SK-N-SH (cell line): ENCODE results near the gene PAPSS2. TPM values are rescaled to one million over a fixed set of nuclear protein-coding genes. Genes with fewer than 3 reads are reported as not detected.

Experiments
- CTCF ChIA-PET: fragments of 300-600, 350-600 bp; formaldehyde crosslinking; extraction: SDS; loops from one replicate; lab custom pipeline; 2021; lab: Yijun Ruan, JAX
- POLR2A ChIA-PET: fragments of 350-600 bp; sonication (Branson Sonifier 250); formaldehyde crosslinking; extraction: SDS; loops from one replicate; lab custom pipeline; 2020; ENCODE audit warnings: antibody characterized with exemption, inconsistent platforms; lab: Yijun Ruan, JAX
- DNase-seq: peaks from one replicate; pipeline ENCODE4 v3.0.0; 2012
- H2AFZ ChIP-seq: fragments of 200-600 bp; sonication (generic); 2 replicates; pipeline ENCODE4 v1.8.1; 2016; ENCODE audit warnings: antibody characterized with exemption, mild to moderate bottlenecking, low read depth
- H3F3A ChIP-seq: fragments of 200-600 bp; sonication (generic); replicated peaks from 2 replicates; pipeline ENCODE3; 2016; ENCODE audit warnings: antibody characterized with exemption, mild to moderate bottlenecking; ENCODE audit not compliant: insufficient read depth
- H3K27ac ChIP-seq, 2 experiments: fragments of 200-500 bp in 1 of 2; fragments of 200-600 bp in 1 of 2; sonication (Bioruptor generic) in 1 of 2; sonication (generic), shearing (Covaris generic) in 1 of 2; 2 replicates each; pipeline versions ENCODE4 v1.5.1 to v1.6.1; 2014 to 2016; ENCODE audit warnings: low read depth in 2 of 2, inconsistent platforms in 1 of 2, low read length in 1 of 2, mild to moderate bottlenecking in 1 of 2, mixed read lengths in 1 of 2
- H3K27me3 ChIP-seq: fragments of 200-600 bp; sonication (generic), shearing (Covaris generic); 2 replicates; pipeline ENCODE4 v1.6.1; 2016; ENCODE audit warnings: mixed run types; ENCODE audit not compliant: insufficient read depth
- H3K36me3 ChIP-seq, 2 experiments: fragments of 200-500 bp in 1 of 2; fragments of 200-600 bp in 1 of 2; sonication (Bioruptor generic) in 1 of 2; sonication (generic) in 1 of 2; replicated peaks in 1 of 2; 2 replicates each; pipeline versions ENCODE3 to v1.5.1; 2014 to 2016; ENCODE audit warnings: low read length in 1 of 2, mild to moderate bottlenecking in 1 of 2; ENCODE audit not compliant: insufficient read depth in 2 of 2, control insufficient read depth in 1 of 2
- H3K4me1 ChIP-seq, 2 experiments: fragments of 200-500 bp in 1 of 2; fragments of 200-600 bp in 1 of 2; sonication (Bioruptor generic) in 1 of 2; sonication (generic), shearing (Covaris generic) in 1 of 2; 2 replicates each; pipeline versions ENCODE4 v1.5.1 to v1.6.1; 2014 to 2016; ENCODE audit warnings: low read depth in 1 of 2, low read length in 1 of 2, mixed run types in 1 of 2; ENCODE audit not compliant: insufficient read depth in 2 of 2, control insufficient read depth in 1 of 2
- H3K4me2 ChIP-seq: fragments of 200-600 bp; sonication (generic), shearing (Covaris generic); 2 replicates; pipeline ENCODE4 v1.6.1; 2017; ENCODE audit warnings: mixed run types
- H3K4me3 ChIP-seq, 2 experiments: fragments of 200-500 bp in 1 of 2; fragments of 200-600 bp in 1 of 2; sonication (Bioruptor generic) in 1 of 2; sonication (generic), shearing (Covaris generic) in 1 of 2; 2 replicates each; pipeline versions ENCODE4 v1.5.1 to v1.8.1; 2014 to 2016; ENCODE audit warnings: low read depth in 2 of 2, inconsistent platforms in 1 of 2, low read length in 1 of 2, mild to moderate bottlenecking in 1 of 2, mixed read lengths in 1 of 2, moderate library complexity in 1 of 2
- H3K79me2 ChIP-seq: fragments of 200-600 bp; sonication (generic); 2 replicates; pipeline ENCODE4 v1.8.1; 2017; ENCODE audit warnings: mild to moderate bottlenecking; ENCODE audit not compliant: insufficient read depth
- H3K9ac ChIP-seq: fragments of 200-600 bp; sonication (generic); 2 replicates; pipeline ENCODE4 v1.6.1; 2017; ENCODE audit warnings: mixed run types
- H3K9me2 ChIP-seq: fragments of 200-600 bp; sonication (generic); 2 replicates; pipeline ENCODE4 v1.6.1; 2017; ENCODE audit warnings: mixed run types
- H3K9me3 ChIP-seq: fragments of 200-600 bp; sonication (generic); 2 replicates; pipeline ENCODE4 v1.6.1; 2017; ENCODE audit warnings: mixed run types, mild to moderate bottlenecking, moderate library complexity
- H4K20me1 ChIP-seq: fragments of 200-600 bp; sonication (generic); 2 replicates; pipeline ENCODE4 v1.6.1; 2017; ENCODE audit warnings: mild to moderate bottlenecking, mixed run types; ENCODE audit not compliant: insufficient read depth
- CHD2 ChIP-seq: fragments of 150-350 bp; IDR thresholded peaks from 2 replicates; pipeline ENCODE4 v1.6.1; 2018; ENCODE audit warnings: low read length; ENCODE audit not compliant: partially characterized antibody
- ELF1 ChIP-seq: IDR thresholded peaks from 2 replicates; pipeline ENCODE4 v1.4.0; 2012
- EP300 ChIP-seq, 2 experiments: IDR thresholded peaks; 2 replicates each; pipeline versions ENCODE4 v1.4.0 to v1.6.1; 2012; ENCODE audit warnings: borderline replicate concordance in 1 of 2, low read depth in 1 of 2, low read length in 1 of 2
- FOXJ3 ChIP-seq: sonication (generic); formaldehyde crosslinking; IDR thresholded peaks from 2 replicates; pipeline ENCODE4 v1.5.1; 2020; ENCODE audit warnings: mild to moderate bottlenecking, missing genetic modification reagents
- FOXM1 ChIP-seq: IDR thresholded peaks from 2 replicates; pipeline ENCODE4 v1.4.0; 2012; ENCODE audit warnings: low read depth, mild to moderate bottlenecking
- JUND ChIP-seq: IDR thresholded peaks from 2 replicates; pipeline ENCODE4 v1.4.0; 2012
- NRF1 ChIP-seq: IDR thresholded peaks from 2 replicates; pipeline ENCODE4 v1.6.1; 2012; ENCODE audit warnings: low read depth, mild to moderate bottlenecking, low read length
- RAD21 ChIP-seq: IDR thresholded peaks from 2 replicates; pipeline ENCODE4 v1.6.1; 2012; ENCODE audit warnings: mild to moderate bottlenecking, low read length
- RXRA ChIP-seq: IDR thresholded peaks from 2 replicates; pipeline ENCODE4 v1.4.0; 2012; ENCODE audit warnings: low read depth, mild to moderate bottlenecking, borderline replicate concordance
- SMC3 ChIP-seq: IDR thresholded peaks from 2 replicates; pipeline ENCODE4 v1.6.1; 2012; ENCODE audit warnings: low read depth, low read length, improper control_type of control experiment
- TAF1 ChIP-seq: IDR thresholded peaks from 2 replicates; pipeline ENCODE4 v1.6.1; 2012; ENCODE audit warnings: low read depth, mild to moderate bottlenecking, low read length, moderate library complexity, borderline replicate concordance
- TCF12 ChIP-seq: IDR thresholded peaks from 2 replicates; pipeline ENCODE4 v1.4.0; 2012
- YY1 ChIP-seq: IDR thresholded peaks from 2 replicates; pipeline ENCODE4 v1.4.0; 2012; ENCODE audit warnings: low read depth, mild to moderate bottlenecking
- WGBS: methylation state at CpG from one replicate; pipeline ENCODE4 v1.1.6; 2017; ENCODE audit warnings: low lambda C conversion rate; 5-methylcytosine and 5-hydroxymethylcytosine counted together
- polyA plus RNA-seq, 3 experiments: library from polyadenylated mRNA; depleted of rRNA; stranded (reverse); fragments of >200 nt; gene quantifications; 2 replicates each; pipeline ENCODE4 v1.2.3, GENCODE V29; 2012
- TF ChIP-seq, protein P1 (sequence below): IDR thresholded peaks from 2 replicates; pipeline ENCODE4 v1.4.0; 2012; ENCODE audit warnings: low read depth, borderline replicate concordance
- TF ChIP-seq, protein P2 (sequence below): IDR thresholded peaks from 2 replicates; pipeline ENCODE4 v1.6.1; 2012; ENCODE audit warnings: mild to moderate bottlenecking, low read depth, low read length, moderate library complexity
- TF ChIP-seq, protein P3 (sequence below): fragments of 150-350 bp; IDR thresholded peaks from 2 replicates; pipeline ENCODE4 v1.6.1; 2017; ENCODE audit warnings: antibody characterized with exemption, low read length, low read depth, borderline replicate concordance
- TF ChIP-seq, protein P4 (sequence below): IDR thresholded peaks from 2 replicates; pipeline ENCODE4; 2012
- TF ChIP-seq, protein P5 (sequence below): fragments of 200-600 bp; sonication (generic); IDR thresholded peaks from 2 replicates; pipeline ENCODE4 v1.6.1; 2017; ENCODE audit warnings: antibody characterized with exemption, mild to moderate bottlenecking, moderate library complexity

Gene PAPSS2
- polyA plus RNA-seq, 1 of the 3 experiments (the other 2 are of a cell fraction), result 50.0 TPM

DNA sequence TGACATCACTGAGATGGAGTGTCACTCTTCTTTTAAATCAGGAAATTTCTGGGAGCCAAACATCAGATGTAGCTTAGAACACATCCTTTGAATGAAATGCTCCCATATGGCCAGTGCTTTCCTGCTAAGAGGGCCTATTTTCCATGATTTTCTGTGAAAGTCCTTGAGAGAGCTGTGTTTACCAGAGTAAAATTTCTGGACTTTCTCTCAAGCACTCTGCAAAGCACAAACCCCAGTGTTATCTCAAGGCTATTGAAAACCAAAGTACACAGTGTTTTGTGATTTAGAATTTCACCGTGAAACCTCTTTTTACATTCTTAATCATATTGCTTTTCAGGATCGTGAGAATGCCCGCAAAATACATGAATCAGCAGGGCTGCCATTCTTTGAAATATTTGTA, 54.0 kb downstream of the PAPSS2 start:
- ChIA-PET CTCF (no interaction called here), POLR2A (no interaction called here)
- no peak overlapping the region for H3K27ac ChIP-seq
- no peak overlapping the region for H3K4me3 ChIP-seq
- H4K20me1 ChIP-seq, result no peaks in the 10 kb centered on the region
- no peak overlapping the region for H3K4me2 ChIP-seq
- no peaks in the 10 kb centered on the region for H3K9me2 ChIP-seq
- TF ChIP-seq, protein P1, sequence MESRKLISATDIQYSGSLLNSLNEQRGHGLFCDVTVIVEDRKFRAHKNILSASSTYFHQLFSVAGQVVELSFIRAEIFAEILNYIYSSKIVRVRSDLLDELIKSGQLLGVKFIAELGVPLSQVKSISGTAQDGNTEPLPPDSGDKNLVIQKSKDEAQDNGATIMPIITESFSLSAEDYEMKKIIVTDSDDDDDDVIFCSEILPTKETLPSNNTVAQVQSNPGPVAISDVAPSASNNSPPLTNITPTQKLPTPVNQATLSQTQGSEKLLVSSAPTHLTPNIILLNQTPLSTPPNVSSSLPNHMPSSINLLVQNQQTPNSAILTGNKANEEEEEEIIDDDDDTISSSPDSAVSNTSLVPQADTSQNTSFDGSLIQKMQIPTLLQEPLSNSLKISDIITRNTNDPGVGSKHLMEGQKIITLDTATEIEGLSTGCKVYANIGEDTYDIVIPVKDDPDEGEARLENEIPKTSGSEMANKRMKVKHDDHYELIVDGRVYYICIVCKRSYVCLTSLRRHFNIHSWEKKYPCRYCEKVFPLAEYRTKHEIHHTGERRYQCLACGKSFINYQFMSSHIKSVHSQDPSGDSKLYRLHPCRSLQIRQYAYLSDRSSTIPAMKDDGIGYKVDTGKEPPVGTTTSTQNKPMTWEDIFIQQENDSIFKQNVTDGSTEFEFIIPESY, result no peak
- TF ChIP-seq JUND (no peak), YY1 (no peak), ELF1 (no peak), RAD21 (no peak), FOXM1 (no peak), TAF1 (no peak), EP300 (IDR thresholded peaks at IDR 0.05; ENCODE audit: borderline replicate concordance in 1 of 2, low read depth in 1 of 2, low read length in 1 of 2) (no peak), TCF12 (no peak), RXRA (no peak), FOXJ3 (no peak), CHD2 (no peak), SMC3 (no peak), NRF1 (no peak)
- TF ChIP-seq, protein P2, sequence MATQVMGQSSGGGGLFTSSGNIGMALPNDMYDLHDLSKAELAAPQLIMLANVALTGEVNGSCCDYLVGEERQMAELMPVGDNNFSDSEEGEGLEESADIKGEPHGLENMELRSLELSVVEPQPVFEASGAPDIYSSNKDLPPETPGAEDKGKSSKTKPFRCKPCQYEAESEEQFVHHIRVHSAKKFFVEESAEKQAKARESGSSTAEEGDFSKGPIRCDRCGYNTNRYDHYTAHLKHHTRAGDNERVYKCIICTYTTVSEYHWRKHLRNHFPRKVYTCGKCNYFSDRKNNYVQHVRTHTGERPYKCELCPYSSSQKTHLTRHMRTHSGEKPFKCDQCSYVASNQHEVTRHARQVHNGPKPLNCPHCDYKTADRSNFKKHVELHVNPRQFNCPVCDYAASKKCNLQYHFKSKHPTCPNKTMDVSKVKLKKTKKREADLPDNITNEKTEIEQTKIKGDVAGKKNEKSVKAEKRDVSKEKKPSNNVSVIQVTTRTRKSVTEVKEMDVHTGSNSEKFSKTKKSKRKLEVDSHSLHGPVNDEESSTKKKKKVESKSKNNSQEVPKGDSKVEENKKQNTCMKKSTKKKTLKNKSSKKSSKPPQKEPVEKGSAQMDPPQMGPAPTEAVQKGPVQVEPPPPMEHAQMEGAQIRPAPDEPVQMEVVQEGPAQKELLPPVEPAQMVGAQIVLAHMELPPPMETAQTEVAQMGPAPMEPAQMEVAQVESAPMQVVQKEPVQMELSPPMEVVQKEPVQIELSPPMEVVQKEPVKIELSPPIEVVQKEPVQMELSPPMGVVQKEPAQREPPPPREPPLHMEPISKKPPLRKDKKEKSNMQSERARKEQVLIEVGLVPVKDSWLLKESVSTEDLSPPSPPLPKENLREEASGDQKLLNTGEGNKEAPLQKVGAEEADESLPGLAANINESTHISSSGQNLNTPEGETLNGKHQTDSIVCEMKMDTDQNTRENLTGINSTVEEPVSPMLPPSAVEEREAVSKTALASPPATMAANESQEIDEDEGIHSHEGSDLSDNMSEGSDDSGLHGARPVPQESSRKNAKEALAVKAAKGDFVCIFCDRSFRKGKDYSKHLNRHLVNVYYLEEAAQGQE, result no peak
- TF ChIP-seq, protein P3, sequence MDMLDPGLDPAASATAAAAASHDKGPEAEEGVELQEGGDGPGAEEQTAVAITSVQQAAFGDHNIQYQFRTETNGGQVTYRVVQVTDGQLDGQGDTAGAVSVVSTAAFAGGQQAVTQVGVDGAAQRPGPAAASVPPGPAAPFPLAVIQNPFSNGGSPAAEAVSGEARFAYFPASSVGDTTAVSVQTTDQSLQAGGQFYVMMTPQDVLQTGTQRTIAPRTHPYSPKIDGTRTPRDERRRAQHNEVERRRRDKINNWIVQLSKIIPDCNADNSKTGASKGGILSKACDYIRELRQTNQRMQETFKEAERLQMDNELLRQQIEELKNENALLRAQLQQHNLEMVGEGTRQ, result no peak
- TF ChIP-seq, protein P4, sequence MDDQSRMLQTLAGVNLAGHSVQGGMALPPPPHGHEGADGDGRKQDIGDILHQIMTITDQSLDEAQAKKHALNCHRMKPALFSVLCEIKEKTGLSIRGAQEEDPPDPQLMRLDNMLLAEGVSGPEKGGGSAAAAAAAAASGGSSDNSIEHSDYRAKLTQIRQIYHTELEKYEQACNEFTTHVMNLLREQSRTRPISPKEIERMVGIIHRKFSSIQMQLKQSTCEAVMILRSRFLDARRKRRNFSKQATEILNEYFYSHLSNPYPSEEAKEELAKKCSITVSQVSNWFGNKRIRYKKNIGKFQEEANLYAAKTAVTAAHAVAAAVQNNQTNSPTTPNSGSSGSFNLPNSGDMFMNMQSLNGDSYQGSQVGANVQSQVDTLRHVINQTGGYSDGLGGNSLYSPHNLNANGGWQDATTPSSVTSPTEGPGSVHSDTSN, result no peak
- TF ChIP-seq, protein P5, sequence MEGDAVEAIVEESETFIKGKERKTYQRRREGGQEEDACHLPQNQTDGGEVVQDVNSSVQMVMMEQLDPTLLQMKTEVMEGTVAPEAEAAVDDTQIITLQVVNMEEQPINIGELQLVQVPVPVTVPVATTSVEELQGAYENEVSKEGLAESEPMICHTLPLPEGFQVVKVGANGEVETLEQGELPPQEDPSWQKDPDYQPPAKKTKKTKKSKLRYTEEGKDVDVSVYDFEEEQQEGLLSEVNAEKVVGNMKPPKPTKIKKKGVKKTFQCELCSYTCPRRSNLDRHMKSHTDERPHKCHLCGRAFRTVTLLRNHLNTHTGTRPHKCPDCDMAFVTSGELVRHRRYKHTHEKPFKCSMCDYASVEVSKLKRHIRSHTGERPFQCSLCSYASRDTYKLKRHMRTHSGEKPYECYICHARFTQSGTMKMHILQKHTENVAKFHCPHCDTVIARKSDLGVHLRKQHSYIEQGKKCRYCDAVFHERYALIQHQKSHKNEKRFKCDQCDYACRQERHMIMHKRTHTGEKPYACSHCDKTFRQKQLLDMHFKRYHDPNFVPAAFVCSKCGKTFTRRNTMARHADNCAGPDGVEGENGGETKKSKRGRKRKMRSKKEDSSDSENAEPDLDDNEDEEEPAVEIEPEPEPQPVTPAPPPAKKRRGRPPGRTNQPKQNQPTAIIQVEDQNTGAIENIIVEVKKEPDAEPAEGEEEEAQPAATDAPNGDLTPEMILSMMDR, result no peak
- H2AFZ ChIP-seq, result no peak overlapping the region
- H3F3A ChIP-seq, result no peaks in the 10 kb centered on the region
- H3K27me3 ChIP-seq, result no peaks in the 10 kb centered on the region
- WGBS, result 97% methylated on average over 3 of the region's 3 CpGs
- peaks cover 39 to 69% of the 10 kb centered on the region in 2 experiments for H3K36me3 ChIP-seq
- no peaks in the 10 kb centered on the region; a peak in 1 of 4 replicates for H3K4me1 ChIP-seq
- DNase-seq, result no peak
- H3K9ac ChIP-seq, result no peak overlapping the region
- no peaks in the 10 kb centered on the region for H3K9me3 ChIP-seq
- no peaks in the 10 kb centered on the region for H3K79me2 ChIP-seq
